IgD-negative memory B cell (primary cell): ENCODE results near the gene SNX15. TPM values are rescaled to one million over a fixed set of nuclear protein-coding genes. Genes with fewer than 3 reads are reported as not detected.
A peak's percentile ranks its signal among the peaks of the same experiment; 100 is the strongest.

Experiments
- H3K27ac Mint-ChIP-seq, 3 donors: one replicate each; pipeline ENCODE4 v1.8.0; 2020 to 2022; ENCODE audit warnings: mild to moderate bottlenecking in 3 of 3, mixed read lengths in 3 of 3, moderate library complexity in 1 of 3
- H3K27me3 Mint-ChIP-seq: one replicate; pipeline ENCODE4 v1.8.0; 2021; ENCODE audit warnings: mixed read lengths
- H3K36me3 Mint-ChIP-seq: one replicate; pipeline ENCODE4 v1.8.0; 2020; ENCODE audit warnings: mild to moderate bottlenecking, mixed read lengths
- H3K4me1 Mint-ChIP-seq, 3 donors: one replicate each; pipeline ENCODE4 v1.8.0; 2020 to 2022; ENCODE audit warnings: mixed read lengths in 3 of 3, mild to moderate bottlenecking in 1 of 3
- H3K4me3 Mint-ChIP-seq, 4 donors: one replicate each; pipeline ENCODE4 v1.8.0; 2020 to 2022; ENCODE audit warnings: mild to moderate bottlenecking in 4 of 4, mixed read lengths in 4 of 4, moderate library complexity in 3 of 4
- H3K9me3 Mint-ChIP-seq, 3 donors: one replicate each; pipeline ENCODE4 v1.8.0; 2020 to 2021; ENCODE audit warnings: mixed read lengths in 3 of 3, mild to moderate bottlenecking in 1 of 3
- polyA plus RNA-seq: library from polyadenylated mRNA; unstranded; fragments of 300-500 nt; fragmentation: Illumina TruSeq; gene quantifications from one replicate; pipeline ENCODE4 v1.2.3, GENCODE V29; 2021

SNX15 gene
- polyA plus RNA-seq, 1 donor from 2014 or later: 24.4 TPM

DNA sequence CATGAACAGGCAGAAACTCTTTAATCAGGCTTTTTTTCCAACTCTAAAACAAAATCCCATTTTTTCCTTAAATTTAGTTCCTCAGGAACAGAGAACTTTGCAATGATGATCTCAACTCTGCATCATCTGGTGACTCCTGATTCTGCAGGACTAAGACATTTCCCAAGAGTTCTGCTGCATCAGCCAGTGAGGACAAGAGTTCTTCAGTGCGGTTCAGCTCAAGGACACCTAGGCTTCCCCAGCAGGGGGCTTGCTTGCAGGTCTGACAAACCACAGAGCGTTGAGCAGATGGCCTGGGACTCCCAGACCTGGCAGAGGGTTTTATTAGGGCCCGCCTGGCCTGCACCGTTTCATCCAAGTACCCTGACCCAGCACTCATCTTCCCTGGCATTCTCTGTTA, 50.2 kb downstream of the SNX15 start:
- Mint-ChIP-seq H3K27ac (no peak overlapping the region), H3K4me3 (no peak overlapping the region), H3K36me3 (no peaks in the 10 kb centered on the region), H3K4me1 (peaks cover 9 to 12% (median 10%) of the 10 kb centered on the region in 3 donors), H3K9me3 (no peaks in the 10 kb centered on the region), H3K27me3 (no peaks in the 10 kb centered on the region)

GRCh38 chr11:65078151-65078550, 50.9 kb downstream of the SNX15 start:
- no peaks in the 10 kb centered on the region for H3K36me3 Mint-ChIP-seq
- peak overlapping the region in 2 of 3 donors; percentile 85 to 96 for H3K27ac Mint-ChIP-seq
- H3K9me3 Mint-ChIP-seq: no peaks in the 10 kb centered on the region
- H3K27me3 Mint-ChIP-seq: no peaks in the 10 kb centered on the region
- H3K4me3 Mint-ChIP-seq: peak overlapping the region in 2 of 4 donors; percentile 30 to 90
- H3K4me1 Mint-ChIP-seq: peaks cover 9 to 14% (median 13%) of the 10 kb centered on the region in 3 donors

DNA sequence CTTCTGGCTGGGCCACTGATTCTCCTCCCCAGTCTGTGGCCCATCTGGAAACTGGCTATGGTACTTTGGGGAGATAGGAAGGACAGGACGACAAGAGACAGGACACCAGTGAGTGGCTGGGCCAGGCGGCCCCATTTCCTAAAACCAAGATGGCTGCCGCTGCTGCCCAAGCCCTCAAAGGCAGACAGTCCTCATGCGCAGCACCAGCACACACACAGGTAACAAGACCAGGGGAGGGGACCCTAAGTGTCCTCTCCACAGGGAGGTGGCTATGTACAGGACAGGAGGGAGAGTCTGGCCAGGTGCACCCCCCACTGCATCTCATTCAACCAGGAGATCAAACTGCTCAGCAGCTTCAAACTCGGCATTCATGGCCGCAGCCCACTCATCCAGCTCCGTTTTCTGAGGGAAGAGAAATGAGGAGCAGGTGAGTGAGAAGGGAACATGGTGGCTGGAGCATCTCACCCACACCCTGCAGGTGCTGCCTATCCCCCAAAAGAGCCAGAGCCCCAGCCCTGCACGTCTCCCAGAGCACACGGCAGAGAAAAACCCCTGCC, 51.6 kb downstream of the SNX15 start:
- Mint-ChIP-seq H3K9me3 (no peaks in the 10 kb centered on the region), H3K27me3 (no peaks in the 10 kb centered on the region), H3K4me3 (peak overlapping the region in 1 of 4 donors; percentile 81), H3K4me1 (peaks cover 11 to 16% (median 16%) of the 10 kb centered on the region in 3 donors), H3K36me3 (no peaks in the 10 kb centered on the region), H3K27ac (peak overlapping the region in 1 of 3 donors; percentile 96)

DNA sequence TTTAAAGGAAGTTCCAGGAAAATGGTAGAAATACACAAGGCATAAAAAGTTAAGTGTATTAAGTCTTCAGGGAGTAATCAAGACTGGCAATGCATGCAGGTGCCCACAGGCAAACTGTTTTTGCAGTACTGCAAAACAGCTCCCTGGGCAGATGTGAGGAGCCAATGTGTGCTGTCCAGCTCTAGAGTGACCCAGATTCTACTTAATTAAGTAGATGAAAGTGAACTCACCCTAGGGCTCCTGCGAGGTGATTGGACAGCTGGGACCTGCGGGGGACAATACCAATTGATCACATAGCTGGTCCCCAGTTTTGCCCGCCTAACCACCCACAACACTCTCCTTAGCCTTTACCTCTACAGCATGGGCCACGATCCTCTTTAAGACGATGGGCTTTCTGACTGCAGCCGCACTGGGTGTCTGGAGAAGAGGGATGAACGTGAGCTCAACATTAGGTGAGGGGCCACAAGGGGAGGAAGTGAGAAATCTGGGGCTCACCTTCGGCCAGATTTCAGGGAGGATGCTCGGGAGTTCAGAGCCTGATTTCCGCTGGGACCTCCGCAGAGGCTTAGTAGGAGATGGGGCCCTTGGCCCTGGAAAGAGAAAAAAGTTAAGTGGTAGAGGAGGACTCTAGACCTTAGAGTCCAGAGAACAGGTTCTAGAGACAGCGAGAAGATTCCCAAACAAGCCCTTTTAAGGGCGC, 56.0 kb downstream of the SNX15 start:
- no peaks in the 10 kb centered on the region for H3K9me3 Mint-ChIP-seq
- peaks cover 14 to 23% (median 16%) of the 10 kb centered on the region in 3 donors for H3K4me1 Mint-ChIP-seq
- H3K27me3 Mint-ChIP-seq: peaks cover 1% of the 10 kb centered on the region
- H3K4me3 Mint-ChIP-seq: peak overlapping the region; percentile 86 to 99 (median 94)
- no peaks in the 10 kb centered on the region for H3K36me3 Mint-ChIP-seq
- H3K27ac Mint-ChIP-seq: peak overlapping the region; percentile 95 to 98 (median 97)

- peaks cover 1% of the 10 kb centered on the region for H3K27me3 Mint-ChIP-seq
- no peaks in the 10 kb centered on the region for H3K36me3 Mint-ChIP-seq
- peaks cover 9 to 19% (median 11%) of the 10 kb centered on the region in 3 donors for H3K4me1 Mint-ChIP-seq
- H3K4me3 Mint-ChIP-seq: peak within 1 kb of the TSS; percentile 86 to 99 (median 94)
- H3K9me3 Mint-ChIP-seq: no peaks in the 10 kb centered on the region
- peak within 1 kb of the TSS; percentile 95 to 98 (median 97) for H3K27ac Mint-ChIP-seq
Measured at GRCh38 chr11:65083834-65084597, 56.8 kb downstream of the SNX15 start, which contains the start of the genes CDCA5 and ZFPL1. Gene CDCA5 (minus strand): TSS chr11:65084040. CDS start chr11:65083978, 62 bp downstream. Gene ZFPL1 (plus strand): TSS chr11:65084222. CDS start chr11:65084699, 477 bp downstream.

- H3K27me3 Mint-ChIP-seq: peaks cover 1% of the 10 kb centered on the region
- H3K4me1 Mint-ChIP-seq: peaks cover 9 to 19% (median 11%) of the 10 kb centered on the region in 3 donors
- H3K4me3 Mint-ChIP-seq: peak overlapping the region; percentile 86 to 99 (median 94)
- H3K27ac Mint-ChIP-seq: peak overlapping the region; percentile 95 to 98 (median 97)
- peaks cover 2% of the 10 kb centered on the region for H3K36me3 Mint-ChIP-seq
- no peaks in the 10 kb centered on the region for H3K9me3 Mint-ChIP-seq
Measured at GRCh38 chr11:65084598-65085375, 57.5 kb downstream of the SNX15 start.

GRCh38 chr11:65085446-65085845, 58.2 kb downstream of the SNX15 start:
- peaks cover 1% of the 10 kb centered on the region for H3K27me3 Mint-ChIP-seq
- peaks cover 9 to 19% (median 11%) of the 10 kb centered on the region in 3 donors for H3K4me1 Mint-ChIP-seq
- H3K4me3 Mint-ChIP-seq: peak overlapping the region; percentile 11 to 99 (median 62)
- peaks cover 4% of the 10 kb centered on the region for H3K36me3 Mint-ChIP-seq
- H3K9me3 Mint-ChIP-seq: no peaks in the 10 kb centered on the region
- peak overlapping the region in 2 of 3 donors; percentile 64 to 95 for H3K27ac Mint-ChIP-seq

DNA sequence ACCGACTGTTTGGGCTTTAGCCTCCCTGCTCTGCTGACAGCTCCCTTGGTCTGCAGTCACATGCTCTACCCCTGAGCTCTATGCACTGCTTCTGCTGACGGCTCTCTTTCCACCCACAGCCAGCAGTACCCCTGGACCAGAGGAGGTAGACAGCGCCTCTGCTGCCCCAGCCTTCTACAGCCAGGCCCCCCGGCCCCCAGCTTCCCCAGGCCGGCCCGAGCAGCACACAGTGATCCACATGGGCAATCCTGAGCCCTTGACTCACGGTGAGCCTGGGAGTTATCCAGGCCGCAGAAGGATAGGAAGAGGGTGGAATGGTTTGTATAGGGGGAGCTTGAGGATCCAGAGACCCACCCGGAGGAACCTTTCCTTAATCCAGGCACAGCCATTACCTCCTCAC, 59.6 kb downstream of the SNX15 start:
- H3K36me3 Mint-ChIP-seq: peaks cover 4% of the 10 kb centered on the region
- peaks cover 9 to 17% (median 11%) of the 10 kb centered on the region in 3 donors for H3K4me1 Mint-ChIP-seq
- H3K27me3 Mint-ChIP-seq: peaks cover 1% of the 10 kb centered on the region
- H3K9me3 Mint-ChIP-seq: no peaks in the 10 kb centered on the region
- peak overlapping the region in 1 of 4 donors; percentile 38 for H3K4me3 Mint-ChIP-seq
- peak overlapping the region in 1 of 3 donors; percentile 95 for H3K27ac Mint-ChIP-seq

GRCh38 chr11:65087216-65087615, 60.0 kb downstream of the SNX15 start:
- Mint-ChIP-seq H3K4me3 (no peak overlapping the region), H3K9me3 (no peaks in the 10 kb centered on the region), H3K27me3 (peaks cover 1% of the 10 kb centered on the region), H3K27ac (peak overlapping the region in 1 of 3 donors; percentile 7), H3K4me1 (peaks cover 9 to 17% (median 11%) of the 10 kb centered on the region in 3 donors), H3K36me3 (peaks cover 4% of the 10 kb centered on the region)

- peaks cover 1% of the 10 kb centered on the region for H3K27me3 Mint-ChIP-seq
- peaks cover 4% of the 10 kb centered on the region for H3K36me3 Mint-ChIP-seq
- H3K9me3 Mint-ChIP-seq: no peaks in the 10 kb centered on the region
- peak overlapping the region in 1 of 3 donors; percentile 86 for H3K27ac Mint-ChIP-seq
- peaks cover 9 to 16% (median 12%) of the 10 kb centered on the region in 3 donors for H3K4me1 Mint-ChIP-seq
- no peak overlapping the region for H3K4me3 Mint-ChIP-seq
Measured at GRCh38 chr11:65087827-65088226, 60.6 kb downstream of the SNX15 start.

DNA sequence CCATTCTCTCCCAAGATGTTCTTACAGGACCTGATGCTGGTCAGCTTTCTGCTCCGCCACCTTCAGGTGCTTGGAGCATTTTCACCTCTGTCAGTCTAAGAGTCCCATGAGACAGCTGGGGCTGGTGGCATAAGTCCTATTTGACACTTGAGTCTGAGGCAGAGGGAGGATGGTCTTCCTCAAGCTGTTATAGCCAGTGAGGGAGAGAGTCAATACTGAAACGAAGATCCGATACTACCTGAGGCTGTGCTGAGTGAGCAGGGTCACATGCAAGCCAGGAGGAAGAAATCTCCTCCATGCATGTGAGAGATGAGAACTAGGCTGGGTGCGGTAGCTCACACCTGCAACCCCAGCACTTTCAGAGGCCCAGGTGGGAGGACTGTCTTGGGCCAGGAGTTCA, 62.4 kb downstream of the SNX15 start:
- peaks cover 6% of the 10 kb centered on the region in 3 donors for H3K4me1 Mint-ChIP-seq
- H3K27ac Mint-ChIP-seq: peak overlapping the region in 1 of 3 donors; percentile 60
- H3K9me3 Mint-ChIP-seq: no peaks in the 10 kb centered on the region
- H3K4me3 Mint-ChIP-seq: peak overlapping the region in 1 of 4 donors; percentile 69
- H3K27me3 Mint-ChIP-seq: no peaks in the 10 kb centered on the region
- peaks cover 4% of the 10 kb centered on the region for H3K36me3 Mint-ChIP-seq
